K562 (cell line): ENCODE results near the gene MITD1. TPM values are rescaled to one million over a fixed set of nuclear protein-coding genes. Genes with fewer than 3 reads are reported as not detected.

Source experiments
- CBX5 ChIP-seq: IDR thresholded peaks from 2 replicates; pipeline ENCODE4 v1.6.1; 2014; ENCODE audit warnings: low read depth, borderline replicate concordance
- FOS ChIP-seq: IDR thresholded peaks from 3 replicates; pipeline ENCODE4 v1.6.1; 2011; ENCODE audit not compliant: insufficient read length; ENCODE audit errors: extremely low read depth
- HCFC1 ChIP-seq: IDR thresholded peaks from 2 replicates; pipeline ENCODE4 v1.6.1; 2012; ENCODE audit warnings: low read depth, low read length, improper control_type of control experiment
- MXI1 ChIP-seq: IDR thresholded peaks from 2 replicates; pipeline ENCODE4 v1.6.1; 2011; ENCODE audit warnings: low read depth, mild to moderate bottlenecking, improper control_type of control experiment, low read length
- NFXL1 ChIP-seq: fragments of 450-650 bp; formaldehyde crosslinking; IDR thresholded peaks from 2 replicates; pipeline ENCODE4 v1.4.0; 2021; ENCODE audit warnings: mild to moderate bottlenecking
- POLR2G ChIP-seq: fragments of 200-400 bp; formaldehyde crosslinking; IDR thresholded peaks from 2 replicates; pipeline ENCODE4 v1.6.1; 2017; ENCODE audit warnings: low read depth, mild to moderate bottlenecking, antibody characterized with exemption, low read length, moderate library complexity
- PTRF ChIP-seq: fragments of 450-650 bp; IDR thresholded peaks from 2 replicates; pipeline ENCODE4 v1.6.1; 2016; ENCODE audit warnings: mild to moderate bottlenecking, missing genetic modification characterization, missing compliant biosample characterization
- RBBP5 ChIP-seq: fragments of 200-600 bp; sonication (generic); IDR thresholded peaks from 2 replicates; pipeline ENCODE4 v1.6.1; 2012; ENCODE audit warnings: borderline replicate concordance, mild to moderate bottlenecking, low read length, control low read depth, inconsistent platforms; ENCODE audit not compliant: insufficient read depth, poor library complexity, severe bottlenecking
- RBM17 ChIP-seq: fragments of 200-400 bp; formaldehyde crosslinking; IDR thresholded peaks from 2 replicates; pipeline ENCODE4 v1.6.1; 2017; ENCODE audit warnings: low read depth, mild to moderate bottlenecking, low read length, borderline replicate concordance
- VEZF1 ChIP-seq: fragments of 200-800 bp; sonication (Bioruptor generic); IDR thresholded peaks from 2 replicates; pipeline ENCODE4 v1.6.1; 2017; ENCODE audit warnings: missing genetic modification characterization, missing compliant biosample characterization
- YY1 ChIP-seq, 3 experiments: IDR thresholded peaks; 2 replicates each; pipeline ENCODE4 v1.6.1; 2011; ENCODE audit warnings: low read length in 2 of 3, mild to moderate bottlenecking in 2 of 3, moderate library complexity in 2 of 3, borderline replicate concordance in 1 of 3, control low read depth in 1 of 3, low read depth in 1 of 3; ENCODE audit not compliant: insufficient read depth in 3 of 3, insufficient replicate concordance in 2 of 3, control insufficient read depth in 1 of 3, insufficient read length in 1 of 3; ENCODE audit errors: extremely low read depth in 1 of 3
- ZBTB17 ChIP-seq: fragments of 450-650 bp; formaldehyde crosslinking; IDR thresholded peaks from 2 replicates; pipeline ENCODE4 v1.4.0; 2020; ENCODE audit warnings: mild to moderate bottlenecking
- ZBTB7A ChIP-seq: IDR thresholded peaks from 2 replicates; pipeline ENCODE4 v1.6.1; 2011; ENCODE audit warnings: low read depth, mild to moderate bottlenecking, low read length, moderate library complexity, borderline replicate concordance; ENCODE audit not compliant: control insufficient read depth
- ZNF77 ChIP-seq: fragments of 250-450 bp; sonication (Bioruptor Pico); IDR thresholded peaks from 2 replicates; pipeline ENCODE4 v1.5.0; 2020
- polyA plus RNA-seq, 8 experiments: library from polyadenylated mRNA; depleted of rRNA in 4 of 8; stranded (reverse) in 5 of 8; unstranded in 3 of 8; fragments of >200 nt; fragmentation: Nextera tagmentation in 2 of 8; fragmentation: Illumina TruSeq in 1 of 8; extraction: Ambion mirVana in 2 of 8; extraction: Trizol in 1 of 8; gene quantifications; 2 replicates each; pipeline versions ENCODE4 v1.2.1 to v1.2.3, GENCODE V29; 2011 to 2014; ENCODE audit warnings: inconsistent platforms in 1 of 8, missing spikeins in 1 of 8
- total RNA-seq, 7 experiments: library from RNA; depleted of rRNA in 6 of 7; stranded (reverse); fragments of >200 nt in 6 of 7; fragmentation: Illumina TruSeq in 2 of 7; extraction: Trizol in 2 of 7; gene quantifications; 2 replicates each; pipeline versions ENCODE4 v1.2.1 to v1.2.3, GENCODE V29; 2011 to 2021; ENCODE audit warnings: low replicate concordance in 1 of 7
- TF ChIP-seq, protein P1 (sequence below): fragments of 450-650 bp; IDR thresholded peaks from 2 replicates; pipeline ENCODE4 v1.6.1; 2017; ENCODE audit warnings: antibody characterized with exemption
- TF ChIP-seq, protein P2 (sequence below): fragments of 450-650 bp; formaldehyde crosslinking; IDR thresholded peaks from 2 replicates; pipeline ENCODE4 v1.4.0; 2022; ENCODE audit warnings: missing genetic modification characterization
- TF ChIP-seq, protein P3 (sequence below): fragments of 450-650 bp; IDR thresholded peaks from 2 replicates; pipeline ENCODE4 v1.6.1; 2016

The MITD1 gene
- total and polyA plus RNA-seq, 9 of the 15 experiments (the other 6 are each of a cell fraction or from before 2014, with no cell fraction given) = 19.6 to 71.8 (median 43.2) TPM

GRCh38 chr2:99141110-99142108 is 39.4 kb downstream of the MITD1 start, which contains the start of gene C2orf15 (continued):
- TF ChIP-seq MXI1 = no peak
- TF ChIP-seq CBX5 = no peak
- no peak for TF ChIP-seq HCFC1
- TF ChIP-seq YY1 (IDR thresholded peaks at IDR 0.05; ENCODE audit: borderline replicate concordance in 1 of 3, control insufficient read depth in 1 of 3, extremely low read depth in 1 of 3, insufficient read depth in 3 of 3, insufficient read length in 1 of 3, insufficient replicate concordance in 2 of 3, low read depth in 1 of 3, low read length in 2 of 3) = peak in 1 of 3 experiments; percentile 14
- TF ChIP-seq ZBTB7A = peak; percentile 64; the same call in 1 of the 2 replicates
- peak; percentile 73 for TF ChIP-seq POLR2G
- TF ChIP-seq RBBP5 = peak; percentile 57
- TF ChIP-seq NFXL1 (CRISPR knock-in tag) = no peak
- TF ChIP-seq, protein P1, sequence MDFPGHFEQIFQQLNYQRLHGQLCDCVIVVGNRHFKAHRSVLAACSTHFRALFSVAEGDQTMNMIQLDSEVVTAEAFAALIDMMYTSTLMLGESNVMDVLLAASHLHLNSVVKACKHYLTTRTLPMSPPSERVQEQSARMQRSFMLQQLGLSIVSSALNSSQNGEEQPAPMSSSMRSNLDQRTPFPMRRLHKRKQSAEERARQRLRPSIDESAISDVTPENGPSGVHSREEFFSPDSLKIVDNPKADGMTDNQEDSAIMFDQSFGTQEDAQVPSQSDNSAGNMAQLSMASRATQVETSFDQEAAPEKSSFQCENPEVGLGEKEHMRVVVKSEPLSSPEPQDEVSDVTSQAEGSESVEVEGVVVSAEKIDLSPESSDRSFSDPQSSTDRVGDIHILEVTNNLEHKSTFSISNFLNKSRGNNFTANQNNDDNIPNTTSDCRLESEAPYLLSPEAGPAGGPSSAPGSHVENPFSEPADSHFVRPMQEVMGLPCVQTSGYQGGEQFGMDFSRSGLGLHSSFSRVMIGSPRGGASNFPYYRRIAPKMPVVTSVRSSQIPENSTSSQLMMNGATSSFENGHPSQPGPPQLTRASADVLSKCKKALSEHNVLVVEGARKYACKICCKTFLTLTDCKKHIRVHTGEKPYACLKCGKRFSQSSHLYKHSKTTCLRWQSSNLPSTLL = no peak
- no peak for TF ChIP-seq ZNF77 (CRISPR knock-in tag)
- TF ChIP-seq VEZF1 (CRISPR knock-in tag) = peak; percentile 82
- TF ChIP-seq, protein P2, sequence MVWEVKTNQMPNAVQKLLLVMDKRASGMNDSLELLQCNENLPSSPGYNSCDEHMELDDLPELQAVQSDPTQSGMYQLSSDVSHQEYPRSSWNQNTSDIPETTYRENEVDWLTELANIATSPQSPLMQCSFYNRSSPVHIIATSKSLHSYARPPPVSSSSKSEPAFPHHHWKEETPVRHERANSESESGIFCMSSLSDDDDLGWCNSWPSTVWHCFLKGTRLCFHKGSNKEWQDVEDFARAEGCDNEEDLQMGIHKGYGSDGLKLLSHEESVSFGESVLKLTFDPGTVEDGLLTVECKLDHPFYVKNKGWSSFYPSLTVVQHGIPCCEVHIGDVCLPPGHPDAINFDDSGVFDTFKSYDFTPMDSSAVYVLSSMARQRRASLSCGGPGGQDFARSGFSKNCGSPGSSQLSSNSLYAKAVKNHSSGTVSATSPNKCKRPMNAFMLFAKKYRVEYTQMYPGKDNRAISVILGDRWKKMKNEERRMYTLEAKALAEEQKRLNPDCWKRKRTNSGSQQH (CRISPR knock-in tag) = no peak
- TF ChIP-seq RBM17 = no peak
- TF ChIP-seq ZBTB17 (CRISPR knock-in tag) = no peak; the same call in 1 of the 2 replicates
- no peak for TF ChIP-seq FOS
- TF ChIP-seq, protein P3, sequence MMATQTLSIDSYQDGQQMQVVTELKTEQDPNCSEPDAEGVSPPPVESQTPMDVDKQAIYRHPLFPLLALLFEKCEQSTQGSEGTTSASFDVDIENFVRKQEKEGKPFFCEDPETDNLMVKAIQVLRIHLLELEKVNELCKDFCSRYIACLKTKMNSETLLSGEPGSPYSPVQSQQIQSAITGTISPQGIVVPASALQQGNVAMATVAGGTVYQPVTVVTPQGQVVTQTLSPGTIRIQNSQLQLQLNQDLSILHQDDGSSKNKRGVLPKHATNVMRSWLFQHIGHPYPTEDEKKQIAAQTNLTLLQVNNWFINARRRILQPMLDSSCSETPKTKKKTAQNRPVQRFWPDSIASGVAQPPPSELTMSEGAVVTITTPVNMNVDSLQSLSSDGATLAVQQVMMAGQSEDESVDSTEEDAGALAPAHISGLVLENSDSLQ = peak; percentile 57
- no peak for TF ChIP-seq PTRF (tag)
